Dendritic cell treated with granulocyte-macrophage colony-stimulating factor and Interleukin-4, amounts not matched to agents 40 ng/mL and 50 ng/mL, for 4 days (primary cell): ENCODE data around the gene EIF1AD.

Source experiments
- H3K27ac Mint-ChIP-seq: one replicate; pipeline ENCODE4 v1.8.0; 2022; ENCODE audit warnings: mild to moderate bottlenecking, mixed read lengths
- H3K27me3 Mint-ChIP-seq: one replicate; pipeline ENCODE4 v1.8.0; 2022; ENCODE audit warnings: mild to moderate bottlenecking, mixed read lengths
- H3K36me3 Mint-ChIP-seq: one replicate; pipeline ENCODE4 v1.8.0; 2022; ENCODE audit warnings: low read depth, mixed read lengths
- H3K4me1 Mint-ChIP-seq: one replicate; pipeline ENCODE4 v1.8.0; 2022; ENCODE audit warnings: low read depth, mixed read lengths
- H3K4me3 Mint-ChIP-seq: one replicate; pipeline ENCODE4 v1.8.0; 2022; ENCODE audit warnings: mild to moderate bottlenecking, moderate library complexity, mixed read lengths
- H3K9me3 Mint-ChIP-seq: one replicate; pipeline ENCODE4 v1.8.0; 2022; ENCODE audit warnings: mixed read lengths
- intact Hi-C: fragments of 100-400 bp; cut with micrococcal nuclease; formaldehyde crosslinking; loops from one replicate; pipeline ENCODE4 v1.15.0; 2022

The EIF1AD gene

DNA sequence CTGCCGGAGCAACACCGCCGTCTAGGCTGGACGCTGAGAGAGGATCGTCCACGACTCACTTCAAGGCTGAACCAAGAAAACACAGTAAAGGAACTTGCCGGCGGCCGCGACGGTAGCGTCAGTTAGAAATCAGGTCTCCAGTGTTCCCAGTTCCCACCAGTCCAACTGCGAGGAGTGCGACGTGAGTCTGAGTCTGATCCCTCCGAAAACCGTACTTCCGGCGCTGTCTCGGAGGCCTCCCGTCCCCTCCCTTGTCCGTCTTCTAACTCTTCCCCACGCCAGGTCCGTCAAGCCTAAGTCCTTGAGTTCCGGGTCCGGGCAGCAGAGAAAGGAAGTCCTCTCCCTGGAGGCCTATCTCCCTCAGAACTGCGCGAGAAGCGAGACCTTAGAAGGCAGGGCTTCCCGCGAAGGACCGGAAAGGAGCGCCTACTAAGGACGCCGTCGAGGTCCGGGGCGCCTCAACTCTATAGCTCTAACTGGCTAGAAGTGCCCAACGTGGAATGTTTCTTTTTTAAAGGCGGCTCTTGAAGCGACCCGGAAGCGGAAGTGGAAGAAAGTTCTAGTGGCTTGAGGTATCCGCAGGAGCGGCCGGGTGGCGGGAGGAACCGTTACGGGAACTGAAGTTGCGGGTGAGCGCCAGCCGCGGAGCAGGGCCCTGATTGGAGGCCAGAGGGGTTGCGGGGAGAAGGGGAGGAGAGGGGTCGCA is at the start of gene EIF1AD, which contains the start of gene BANF1:
EIF1AD (minus strand) TSS at position 216 of the 706 bp plus-strand sequence. CDS start 1,768 bp downstream, outside the sequence.
BANF1 (plus strand) TSS at position 562 of the 706 bp plus-strand sequence. CDS start 748 bp downstream, outside the sequence.
- peak within 1 kb of the TSS; percentile 100 for H3K27ac Mint-ChIP-seq
- H3K4me3 Mint-ChIP-seq: peak within 1 kb of the TSS; percentile 98
- H3K27me3 Mint-ChIP-seq: no peaks in the 10 kb centered on the region
- H3K4me1 Mint-ChIP-seq: peaks cover 35% of the 10 kb centered on the region
- intact Hi-C loops: loop anchor here (1.0 to 10.0 kb wide), 2 partner anchors 41 to 63 kb away; partner anchors contain the start of gene SART1
- H3K36me3 Mint-ChIP-seq: peaks cover 80% of the 10 kb centered on the region
- H3K9me3 Mint-ChIP-seq: no peaks in the 10 kb centered on the region

DNA sequence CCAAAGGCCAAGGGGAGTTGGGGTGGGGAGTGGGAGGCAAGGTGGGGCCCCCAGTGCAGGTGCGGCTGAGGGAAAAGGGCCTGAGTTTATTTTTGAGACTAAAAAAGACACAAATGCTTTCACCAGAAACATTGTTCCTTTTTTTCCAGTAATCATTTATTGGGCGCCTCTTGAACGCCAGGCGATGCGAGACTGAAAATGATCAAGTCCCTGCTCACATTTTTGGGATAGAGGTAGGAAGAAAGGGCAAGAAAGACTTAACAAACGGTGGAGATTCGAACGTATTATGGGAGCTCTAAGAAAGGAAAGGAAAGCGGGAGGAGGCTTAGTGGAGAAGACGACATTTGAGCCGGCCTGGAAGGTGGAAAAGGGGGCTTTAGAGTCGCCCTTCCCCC is 49.4 kb upstream of the EIF1AD start:
- H3K9me3 Mint-ChIP-seq: no peaks in the 10 kb centered on the region
- intact Hi-C loops: no loop called here
- peaks cover 24% of the 10 kb centered on the region for H3K27me3 Mint-ChIP-seq
- peak overlapping the region; percentile 98 for H3K27ac Mint-ChIP-seq
- peak overlapping the region; percentile 100 for H3K4me3 Mint-ChIP-seq
- H3K4me1 Mint-ChIP-seq: peaks cover 25% of the 10 kb centered on the region
- H3K36me3 Mint-ChIP-seq: peaks cover 44% of the 10 kb centered on the region

- Mint-ChIP-seq H3K27me3 (peaks cover 29% of the 10 kb centered on the region), H3K4me1 (peaks cover 25% of the 10 kb centered on the region), H3K9me3 (no peaks in the 10 kb centered on the region), H3K4me3 (no peak overlapping the region), H3K36me3 (peaks cover 38% of the 10 kb centered on the region), H3K27ac (peak overlapping the region; percentile 98)
- intact Hi-C loops: no loop called here
These were observed 48.7 kb upstream of the EIF1AD start for GRCh38 chr11:66050581-66051231.

DNA sequence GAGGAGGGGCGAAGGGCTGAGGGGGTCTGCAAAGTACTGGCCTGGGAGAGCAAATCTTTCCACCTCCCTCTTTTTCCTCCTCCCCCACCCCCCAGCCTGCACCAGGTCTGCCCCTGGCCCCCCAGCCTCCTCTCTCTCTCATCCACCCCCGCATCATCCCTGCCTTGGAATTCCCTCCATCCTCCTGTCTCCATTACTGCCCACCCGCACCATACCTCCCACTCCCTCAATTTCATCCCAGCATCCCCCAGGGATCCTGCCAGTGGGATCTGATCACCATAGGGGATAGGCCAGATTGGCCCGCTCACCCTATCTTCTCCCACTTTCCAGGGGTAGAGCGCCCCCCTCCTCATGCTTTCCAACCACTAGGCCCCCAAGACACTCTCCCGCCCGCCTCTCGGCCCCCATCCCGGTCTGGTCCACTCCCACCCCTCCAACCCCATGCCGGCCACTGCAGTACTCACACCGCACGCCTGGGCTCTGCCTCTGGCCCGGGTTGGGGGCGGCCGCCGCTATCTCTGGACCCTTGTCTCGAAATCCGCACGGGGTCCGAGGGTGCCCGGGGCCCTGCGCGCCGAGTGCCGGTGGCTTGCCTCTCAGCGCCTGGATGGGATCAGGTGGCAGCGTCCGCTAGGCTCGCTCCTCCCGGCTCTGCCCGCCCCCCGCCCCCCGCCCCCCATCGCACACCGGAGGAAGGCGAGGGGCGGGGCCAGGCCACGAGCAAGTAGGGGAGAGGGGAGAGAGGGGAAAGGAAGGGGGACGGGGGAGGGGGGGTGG is 46.8 kb upstream of the EIF1AD start, which contains the start of gene GAL3ST3:
GAL3ST3 (minus strand) TSS at position 615 of the 777 bp plus-strand sequence. CDS start 3,746 bp downstream, outside the sequence.
- Mint-ChIP-seq H3K27ac (no peak within 1 kb of the TSS), H3K9me3 (no peaks in the 10 kb centered on the region), H3K27me3 (peaks cover 37% of the 10 kb centered on the region), H3K36me3 (peaks cover 18% of the 10 kb centered on the region), H3K4me3 (no peak within 1 kb of the TSS), H3K4me1 (peaks cover 37% of the 10 kb centered on the region)
- intact Hi-C loops: no loop called here

GRCh38 chr11:66047541-66048365 is 45.8 kb upstream of the EIF1AD start:
- no peak overlapping the region for H3K27ac Mint-ChIP-seq
- H3K36me3 Mint-ChIP-seq: peaks cover 8% of the 10 kb centered on the region
- H3K27me3 Mint-ChIP-seq: peaks cover 37% of the 10 kb centered on the region
- H3K4me3 Mint-ChIP-seq: no peak overlapping the region
- intact Hi-C loops: no loop called here
- H3K9me3 Mint-ChIP-seq: no peaks in the 10 kb centered on the region
- peaks cover 30% of the 10 kb centered on the region for H3K4me1 Mint-ChIP-seq

GRCh38 chr11:66046901-66047300 is 44.9 kb upstream of the EIF1AD start:
- Mint-ChIP-seq H3K36me3 (no peaks in the 10 kb centered on the region), H3K9me3 (no peaks in the 10 kb centered on the region), H3K4me3 (no peak overlapping the region), H3K27ac (no peak overlapping the region), H3K27me3 (peaks cover 37% of the 10 kb centered on the region), H3K4me1 (peaks cover 27% of the 10 kb centered on the region)
- intact Hi-C loops: no loop called here

- Mint-ChIP-seq H3K9me3 (no peaks in the 10 kb centered on the region), H3K36me3 (no peaks in the 10 kb centered on the region), H3K27me3 (peaks cover 39% of the 10 kb centered on the region), H3K27ac (no peak overlapping the region), H3K4me3 (no peak overlapping the region), H3K4me1 (peaks cover 17% of the 10 kb centered on the region)
- intact Hi-C loops: no loop called here
These were observed 43.3 kb upstream of the EIF1AD start for GRCh38 chr11:66045177-66045639.

DNA sequence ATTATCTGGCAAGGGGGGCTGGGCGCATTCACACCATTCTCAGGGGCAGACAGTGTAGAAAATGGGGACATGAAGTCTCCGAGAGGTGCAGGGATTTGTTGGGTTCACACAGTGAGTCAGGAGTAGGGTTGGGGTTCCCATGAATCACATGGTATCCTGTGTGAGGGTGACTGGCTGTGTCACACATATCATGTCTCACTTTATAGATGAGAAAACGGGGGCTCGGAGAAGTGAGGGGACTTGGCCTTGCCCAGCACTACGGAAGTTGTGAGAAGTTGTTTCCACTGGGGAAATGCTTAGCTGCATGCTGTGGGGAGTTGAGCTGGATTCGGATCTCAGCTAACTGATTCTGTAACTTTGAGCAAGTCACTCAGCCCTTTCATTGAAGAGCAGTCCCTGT is 42.8 kb upstream of the EIF1AD start:
- H3K27ac Mint-ChIP-seq: no peak overlapping the region
- intact Hi-C loops: no loop called here
- peaks cover 41% of the 10 kb centered on the region for H3K27me3 Mint-ChIP-seq
- H3K36me3 Mint-ChIP-seq: no peaks in the 10 kb centered on the region
- no peaks in the 10 kb centered on the region for H3K9me3 Mint-ChIP-seq
- peaks cover 17% of the 10 kb centered on the region for H3K4me1 Mint-ChIP-seq
- H3K4me3 Mint-ChIP-seq: no peak overlapping the region

- intact Hi-C loops: no loop called here
- Mint-ChIP-seq H3K27ac (no peak overlapping the region), H3K4me1 (peaks cover 17% of the 10 kb centered on the region), H3K27me3 (peaks cover 32% of the 10 kb centered on the region), H3K9me3 (no peaks in the 10 kb centered on the region), H3K36me3 (no peaks in the 10 kb centered on the region), H3K4me3 (no peak overlapping the region)
These were observed 41.3 kb upstream of the EIF1AD start for GRCh38 chr11:66042996-66043906.

GRCh38 chr11:66042227-66042995 is 40.5 kb upstream of the EIF1AD start:
- Mint-ChIP-seq H3K4me1 (peaks cover 17% of the 10 kb centered on the region), H3K36me3 (no peaks in the 10 kb centered on the region), H3K27ac (no peak overlapping the region), H3K9me3 (no peaks in the 10 kb centered on the region), H3K4me3 (no peak overlapping the region), H3K27me3 (peaks cover 24% of the 10 kb centered on the region)
- intact Hi-C loops: no loop called here

GRCh38 chr11:66039765-66040164 is 37.8 kb upstream of the EIF1AD start:
- intact Hi-C loops: no loop called here
- Mint-ChIP-seq H3K27ac (no peak overlapping the region), H3K4me3 (no peak overlapping the region), H3K36me3 (no peaks in the 10 kb centered on the region), H3K9me3 (no peaks in the 10 kb centered on the region), H3K27me3 (peaks cover 24% of the 10 kb centered on the region), H3K4me1 (peaks cover 4% of the 10 kb centered on the region)

DNA sequence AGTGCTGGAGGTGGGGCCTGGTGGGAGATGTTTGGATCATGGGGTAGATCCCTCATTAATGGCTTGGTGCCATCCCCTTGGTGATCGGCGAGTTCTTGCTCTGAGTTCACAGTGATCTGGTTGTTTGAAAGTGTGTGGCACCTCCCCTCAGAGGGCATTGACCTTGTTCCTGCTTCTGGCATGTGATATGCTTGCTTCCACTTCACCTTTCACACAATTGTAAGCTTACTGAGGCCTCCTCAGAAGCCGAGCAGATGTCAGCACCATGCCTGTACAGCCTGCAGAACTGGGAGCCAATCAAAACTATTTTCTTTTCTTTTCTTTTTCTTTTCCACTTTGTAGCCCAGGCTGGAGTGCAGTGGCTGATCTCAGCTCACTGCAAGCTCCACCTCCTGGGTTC is 35.4 kb upstream of the EIF1AD start:
- Mint-ChIP-seq H3K4me1 (no peaks in the 10 kb centered on the region), H3K27me3 (peaks cover 26% of the 10 kb centered on the region), H3K4me3 (no peak overlapping the region), H3K36me3 (no peaks in the 10 kb centered on the region), H3K27ac (no peak overlapping the region), H3K9me3 (no peaks in the 10 kb centered on the region)
- intact Hi-C loops: no loop called here
